PFSK-1 (cell line): ENCODE measurements around the gene CDH8.

ENCODE experiments used
- FOXP2 ChIP-seq: optimal IDR thresholded peaks from 2 replicates; pipeline ENCODE3; 2011; ENCODE audit warnings: borderline replicate concordance, control low read depth, inconsistent platforms; ENCODE audit not compliant: insufficient read depth; ENCODE audit errors: extremely low read length, extremely low read depth
- POLR2AphosphoS5 ChIP-seq: IDR thresholded peaks from 2 replicates; pipeline ENCODE4 v1.6.1; 2012; ENCODE audit warnings: low read depth, mild to moderate bottlenecking, control low read depth, low read length, moderate library complexity
- SIN3A ChIP-seq: IDR thresholded peaks from 2 replicates; pipeline ENCODE4 v1.6.1; 2012; ENCODE audit warnings: mild to moderate bottlenecking, low read length, moderate library complexity, borderline replicate concordance; ENCODE audit not compliant: insufficient read depth
- TAF1 ChIP-seq: IDR thresholded peaks from 2 replicates; pipeline ENCODE4 v1.6.1; 2012; ENCODE audit warnings: low read length, control low read depth, borderline replicate concordance; ENCODE audit not compliant: insufficient read depth
- TF ChIP-seq, protein P1 (sequence below), 2 experiments: IDR thresholded peaks; 2 replicates each; pipeline versions ENCODE4 v1.6.1 to v1.8.0; 2011 to 2012; ENCODE audit warnings: low read depth in 2 of 2, low read length in 2 of 2, control low read depth in 1 of 2, inconsistent platforms in 1 of 2, mild to moderate bottlenecking in 1 of 2, moderate library complexity in 1 of 2; ENCODE audit not compliant: insufficient read depth in 1 of 2

DNA sequence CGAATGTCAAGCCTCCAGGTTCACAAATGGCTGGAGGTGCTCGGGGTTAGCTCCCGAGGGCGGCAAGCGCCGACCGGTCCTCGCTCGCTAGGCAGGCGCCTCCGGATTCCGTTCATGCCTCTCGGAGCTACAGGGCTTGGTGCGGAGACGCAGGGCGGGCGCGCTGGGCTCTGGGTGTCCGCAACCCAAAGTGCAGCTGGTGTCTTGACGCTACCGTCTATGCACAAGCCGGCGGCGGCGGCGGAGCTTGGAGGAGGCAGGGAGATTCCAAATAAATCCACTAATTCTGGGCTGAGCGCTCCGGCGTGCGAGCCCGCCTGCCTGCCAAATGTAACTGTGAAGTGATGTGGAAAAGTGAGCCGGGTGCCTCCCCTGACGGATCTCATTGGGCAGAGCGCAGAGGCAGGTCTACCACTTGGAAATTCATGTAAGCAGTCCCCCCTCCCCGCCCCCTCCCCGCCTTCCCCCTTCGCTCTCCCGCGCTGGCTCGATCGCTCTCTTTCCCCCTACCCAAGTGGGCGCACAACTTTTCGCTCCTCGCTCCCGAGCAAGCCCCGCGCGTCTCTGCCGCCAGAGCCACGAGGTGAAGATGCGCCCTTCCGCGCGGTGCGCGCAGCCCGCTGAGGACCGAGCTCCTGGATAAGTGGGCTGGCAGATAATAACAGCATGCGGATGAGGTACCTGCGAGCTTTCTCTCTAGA lies at the start of gene CDH8:
- TF ChIP-seq, protein P1, sequence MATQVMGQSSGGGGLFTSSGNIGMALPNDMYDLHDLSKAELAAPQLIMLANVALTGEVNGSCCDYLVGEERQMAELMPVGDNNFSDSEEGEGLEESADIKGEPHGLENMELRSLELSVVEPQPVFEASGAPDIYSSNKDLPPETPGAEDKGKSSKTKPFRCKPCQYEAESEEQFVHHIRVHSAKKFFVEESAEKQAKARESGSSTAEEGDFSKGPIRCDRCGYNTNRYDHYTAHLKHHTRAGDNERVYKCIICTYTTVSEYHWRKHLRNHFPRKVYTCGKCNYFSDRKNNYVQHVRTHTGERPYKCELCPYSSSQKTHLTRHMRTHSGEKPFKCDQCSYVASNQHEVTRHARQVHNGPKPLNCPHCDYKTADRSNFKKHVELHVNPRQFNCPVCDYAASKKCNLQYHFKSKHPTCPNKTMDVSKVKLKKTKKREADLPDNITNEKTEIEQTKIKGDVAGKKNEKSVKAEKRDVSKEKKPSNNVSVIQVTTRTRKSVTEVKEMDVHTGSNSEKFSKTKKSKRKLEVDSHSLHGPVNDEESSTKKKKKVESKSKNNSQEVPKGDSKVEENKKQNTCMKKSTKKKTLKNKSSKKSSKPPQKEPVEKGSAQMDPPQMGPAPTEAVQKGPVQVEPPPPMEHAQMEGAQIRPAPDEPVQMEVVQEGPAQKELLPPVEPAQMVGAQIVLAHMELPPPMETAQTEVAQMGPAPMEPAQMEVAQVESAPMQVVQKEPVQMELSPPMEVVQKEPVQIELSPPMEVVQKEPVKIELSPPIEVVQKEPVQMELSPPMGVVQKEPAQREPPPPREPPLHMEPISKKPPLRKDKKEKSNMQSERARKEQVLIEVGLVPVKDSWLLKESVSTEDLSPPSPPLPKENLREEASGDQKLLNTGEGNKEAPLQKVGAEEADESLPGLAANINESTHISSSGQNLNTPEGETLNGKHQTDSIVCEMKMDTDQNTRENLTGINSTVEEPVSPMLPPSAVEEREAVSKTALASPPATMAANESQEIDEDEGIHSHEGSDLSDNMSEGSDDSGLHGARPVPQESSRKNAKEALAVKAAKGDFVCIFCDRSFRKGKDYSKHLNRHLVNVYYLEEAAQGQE (IDR thresholded peaks at IDR 0.05; ENCODE audit: insufficient read depth in 1 of 2, low read depth in 2 of 2, low read length in 2 of 2) = no peak
- TF ChIP-seq POLR2AphosphoS5 = no peak
- no peak for TF ChIP-seq TAF1
- no peak for TF ChIP-seq FOXP2
- TF ChIP-seq SIN3A = no peak
